B cell (primary cell): Measurements from ENCODE around the gene TLR9.

Experiments
- CTCF ChIP-seq: fragments of 200-600 bp; IDR thresholded peaks from one replicate; pipeline ENCODE4 v1.8.0; 2022; ENCODE audit warnings: antibody characterized with exemption, mild to moderate bottlenecking
- EZH2 ChIP-seq: IDR thresholded peaks from 2 replicates; pipeline ENCODE4 v1.6.1; 2012; ENCODE audit warnings: borderline replicate concordance, low read depth, mild to moderate bottlenecking, moderate library complexity, low read length; ENCODE audit not compliant: insufficient read depth, poor library complexity, severe bottlenecking

DNA sequence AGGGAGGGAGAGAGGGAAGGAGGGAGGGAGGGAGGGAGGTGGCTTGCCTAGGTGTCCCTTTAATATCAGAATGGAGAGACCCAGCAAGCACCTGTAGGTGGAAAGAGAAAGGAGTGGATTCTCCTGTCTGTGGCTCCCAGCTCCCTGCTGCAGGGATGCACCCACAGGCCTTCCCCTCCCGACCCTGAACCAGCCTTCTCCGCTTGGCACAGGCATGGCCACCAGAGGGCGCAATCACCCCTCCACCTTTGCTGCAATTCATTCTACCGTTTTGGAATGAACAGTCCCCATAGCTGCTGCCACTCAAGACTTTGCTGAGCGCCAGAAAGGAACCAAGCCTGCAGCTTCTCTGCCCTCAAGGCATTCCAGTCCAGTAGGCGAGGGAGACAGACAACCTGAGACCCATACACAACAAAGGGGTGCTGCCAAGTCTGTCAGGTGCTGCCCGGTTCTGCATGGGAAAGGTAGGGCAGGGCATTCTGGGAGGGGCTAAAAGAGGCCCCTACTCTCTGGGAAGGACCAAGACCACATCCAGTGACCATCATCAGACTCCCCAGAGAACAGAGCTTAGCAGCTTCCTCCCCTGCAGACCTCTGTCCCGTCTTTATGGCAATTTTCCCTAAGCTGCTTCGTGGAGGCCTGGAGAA is 4.9 kb downstream of the TLR9 start:
- TF ChIP-seq CTCF (peak; percentile 83), EZH2 (no peak)
